ENCODE measurements around the gene PEX3.
"Not testable (repeated sequence)": the region's sequence is repeated elsewhere in the genome, so short reads cannot be mapped to it uniquely, and the experiment has no call there.

- TF ChIP-seq CTCF, POLR2A (IDR thresholded peaks at IDR 0.05): not testable (repeated sequence)
Observed at GRCh38 chr6:143447865-143448264, 2.7 kb upstream of the PEX3 start.
